Measurements from ENCODE around the gene AP2B1. TPM values are rescaled to one million over a fixed set of nuclear protein-coding genes. Genes with fewer than 3 reads are reported as not detected.

Gene AP2B1
- total RNA-seq, 1 experiment from 2014 or later: 195 TPM

DNA sequence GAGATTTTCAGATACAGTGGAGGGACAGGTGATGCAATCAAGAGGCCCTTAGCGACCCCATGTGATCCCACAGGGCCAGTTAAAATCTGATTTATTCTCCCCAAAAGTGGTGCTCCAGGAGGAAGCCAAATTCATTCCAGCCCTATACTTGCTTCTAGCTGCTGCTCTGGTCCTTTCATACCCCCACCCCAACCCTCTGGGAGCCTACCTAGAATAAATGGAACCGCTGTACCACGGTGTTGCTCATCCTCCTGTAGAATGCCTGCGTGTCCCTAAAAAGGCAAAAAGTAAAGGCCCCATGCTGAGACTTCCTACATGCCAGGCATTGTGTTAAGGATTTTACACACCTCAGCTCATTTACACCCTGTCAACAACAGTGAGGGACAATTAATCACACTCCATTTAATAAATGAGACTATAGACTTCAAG is 142.3 kb downstream of the AP2B1 start:
- Mint-ChIP-seq H3K9me3 (no peaks in the 10 kb centered on the region), H3K27ac (no peak overlapping the region), H3K4me1 (peaks cover 51% of the 10 kb centered on the region), H3K36me3 (peaks cover 15% of the 10 kb centered on the region), H3K27me3 (ENCODE audit: low read depth) (peaks cover 16% of the 10 kb centered on the region), H3K4me3 (peak overlapping the region; percentile 27; the same call in 1 of the 2 replicates)
- ChIA-PET POLR2A (interaction anchor here (0.6 kb wide), 1 partner anchor 34 kb away, joined by 4 read pairs; no protein-coding TSS in a partner anchor), CTCF (interaction anchor here (2.2 to 8.1 kb wide), 3 partner anchors 18 to 134 kb away, joined by 7 to 85 read pairs (median 34); no protein-coding TSS in a partner anchor)
- ATAC-seq: no peak
- TF ChIP-seq MAX (CRISPR knock-in tag; IDR thresholded peaks at IDR 0.05): no peak
- no peak for TF ChIP-seq KAT7 (CRISPR knock-in tag; IDR thresholded peaks at IDR 0.05; ENCODE audit: borderline replicate concordance)
- TF ChIP-seq SMAD3 (CRISPR knock-in tag; IDR thresholded peaks at IDR 0.05; ENCODE audit: borderline replicate concordance): no peak
- TF ChIP-seq AFF4 (CRISPR knock-in tag; IDR thresholded peaks at IDR 0.05; ENCODE audit: borderline replicate concordance): no peak
- TF ChIP-seq JAZF1 (CRISPR knock-in tag; IDR thresholded peaks at IDR 0.05): no peak
- TF ChIP-seq FOXP1 (CRISPR knock-in tag; IDR thresholded peaks at IDR 0.05; ENCODE audit: borderline replicate concordance): no peak
- no peak for TF ChIP-seq FOXP4 (CRISPR knock-in tag; IDR thresholded peaks at IDR 0.05)
- no peak for TF ChIP-seq ZNF219 (CRISPR knock-in tag; IDR thresholded peaks at IDR 0.05; ENCODE audit: borderline replicate concordance)
- TF ChIP-seq ZNF232 (CRISPR knock-in tag; IDR thresholded peaks at IDR 0.05): no peak
- no peak for TF ChIP-seq OVOL2 (CRISPR knock-in tag; IDR thresholded peaks at IDR 0.05; ENCODE audit: borderline replicate concordance)
- TF ChIP-seq STAT6 (CRISPR knock-in tag; conservative IDR thresholded peaks at IDR 0.05; ENCODE audit: low read depth): no peak
- no peak for TF ChIP-seq TCF7 (CRISPR knock-in tag; IDR thresholded peaks at IDR 0.05; ENCODE audit: low read depth)
- DNase-seq (ENCODE audit: low spot score): no peak

GRCh38 chr17:35730400-35731005 is 143.4 kb downstream of the AP2B1 start:
- no peak for ATAC-seq
- 0 out of 2 replicates have a peak, but pooled peaks cover 5% of the 10 kb centered on the region for H3K36me3 Mint-ChIP-seq
- DNase-seq (ENCODE audit: low spot score): no peak
- no peak for TF ChIP-seq EMX1 (CRISPR knock-in tag; IDR thresholded peaks at IDR 0.05)
- no peak for TF ChIP-seq MAX (CRISPR knock-in tag; IDR thresholded peaks at IDR 0.05)
- TF ChIP-seq, protein P1, sequence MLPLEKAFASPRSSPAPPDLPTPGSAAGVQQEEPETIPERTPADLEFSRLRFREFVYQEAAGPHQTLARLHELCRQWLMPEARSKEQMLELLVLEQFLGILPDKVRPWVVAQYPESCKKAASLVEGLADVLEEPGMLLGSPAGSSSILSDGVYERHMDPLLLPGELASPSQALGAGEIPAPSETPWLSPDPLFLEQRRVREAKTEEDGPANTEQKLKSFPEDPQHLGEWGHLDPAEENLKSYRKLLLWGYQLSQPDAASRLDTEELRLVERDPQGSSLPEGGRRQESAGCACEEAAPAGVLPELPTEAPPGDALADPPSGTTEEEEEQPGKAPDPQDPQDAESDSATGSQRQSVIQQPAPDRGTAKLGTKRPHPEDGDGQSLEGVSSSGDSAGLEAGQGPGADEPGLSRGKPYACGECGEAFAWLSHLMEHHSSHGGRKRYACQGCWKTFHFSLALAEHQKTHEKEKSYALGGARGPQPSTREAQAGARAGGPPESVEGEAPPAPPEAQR (CRISPR knock-in tag; IDR thresholded peaks at IDR 0.05): no peak
- no peak for TF ChIP-seq FOXK1 (CRISPR knock-in tag; IDR thresholded peaks at IDR 0.05)
- TF ChIP-seq, protein P2, sequence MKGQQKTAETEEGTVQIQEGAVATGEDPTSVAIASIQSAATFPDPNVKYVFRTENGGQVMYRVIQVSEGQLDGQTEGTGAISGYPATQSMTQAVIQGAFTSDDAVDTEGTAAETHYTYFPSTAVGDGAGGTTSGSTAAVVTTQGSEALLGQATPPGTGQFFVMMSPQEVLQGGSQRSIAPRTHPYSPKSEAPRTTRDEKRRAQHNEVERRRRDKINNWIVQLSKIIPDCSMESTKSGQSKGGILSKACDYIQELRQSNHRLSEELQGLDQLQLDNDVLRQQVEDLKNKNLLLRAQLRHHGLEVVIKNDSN (CRISPR knock-in tag; IDR thresholded peaks at IDR 0.05): no peak
- TF ChIP-seq, protein P3, sequence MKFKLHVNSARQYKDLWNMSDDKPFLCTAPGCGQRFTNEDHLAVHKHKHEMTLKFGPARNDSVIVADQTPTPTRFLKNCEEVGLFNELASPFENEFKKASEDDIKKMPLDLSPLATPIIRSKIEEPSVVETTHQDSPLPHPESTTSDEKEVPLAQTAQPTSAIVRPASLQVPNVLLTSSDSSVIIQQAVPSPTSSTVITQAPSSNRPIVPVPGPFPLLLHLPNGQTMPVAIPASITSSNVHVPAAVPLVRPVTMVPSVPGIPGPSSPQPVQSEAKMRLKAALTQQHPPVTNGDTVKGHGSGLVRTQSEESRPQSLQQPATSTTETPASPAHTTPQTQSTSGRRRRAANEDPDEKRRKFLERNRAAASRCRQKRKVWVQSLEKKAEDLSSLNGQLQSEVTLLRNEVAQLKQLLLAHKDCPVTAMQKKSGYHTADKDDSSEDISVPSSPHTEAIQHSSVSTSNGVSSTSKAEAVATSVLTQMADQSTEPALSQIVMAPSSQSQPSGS (CRISPR knock-in tag; IDR thresholded peaks at IDR 0.05; ENCODE audit: borderline replicate concordance, low read depth): no peak
- no peak for TF ChIP-seq PRRX2 (CRISPR knock-in tag; IDR thresholded peaks at IDR 0.05)
- no peak for TF ChIP-seq ZNF317 (CRISPR knock-in tag; IDR thresholded peaks at IDR 0.05; ENCODE audit: borderline replicate concordance, low read depth)

More at GRCh38 chr17:35730400-35731005, 143.4 kb downstream of the AP2B1 start:
- H3K9me3 Mint-ChIP-seq: no peaks in the 10 kb centered on the region
- peaks cover 47% of the 10 kb centered on the region for H3K4me1 Mint-ChIP-seq
- POLR2A ChIA-PET: no interaction called here
- H3K27ac Mint-ChIP-seq: no peak overlapping the region
- CTCF ChIA-PET: interaction anchor here (1.5 to 8.1 kb wide), 6 partner anchors 11 to 135 kb away, joined by 7 to 85 read pairs (median 16); partner anchors contain the start of gene TAF15
- peaks cover 16% of the 10 kb centered on the region for H3K27me3 Mint-ChIP-seq (ENCODE audit: low read depth)
- peak overlapping the region; percentile 69 for H3K4me3 Mint-ChIP-seq
